Measurements from ENCODE around the gene CPED1.

The CPED1 gene

DNA sequence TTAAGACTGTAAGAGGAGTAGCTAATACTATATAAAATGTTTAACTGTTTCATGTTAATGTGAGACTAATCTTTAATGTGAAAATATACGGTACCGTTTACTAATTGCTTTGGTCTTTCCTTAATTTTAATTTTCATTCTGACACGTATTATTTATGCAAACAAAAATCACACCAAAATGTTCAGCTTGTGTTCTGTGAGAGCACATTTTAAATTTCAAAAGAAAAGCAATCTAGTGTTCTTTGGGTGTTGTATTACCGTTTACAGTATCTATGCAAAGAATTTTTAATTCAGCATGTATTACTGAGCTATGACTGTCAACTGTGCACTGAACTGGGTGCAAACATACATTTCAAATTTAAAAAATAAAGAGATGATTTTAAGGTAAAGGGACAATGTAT, 342.5 kb downstream of the CPED1 start:
- DNase-seq, result no peak

- DNase-seq, result no peak
These were observed 343.1 kb downstream of the CPED1 start for GRCh38 chr7:121331574-121331973.

GRCh38 chr7:121334376-121334775, 345.9 kb downstream of the CPED1 start:
- no peak for DNase-seq

GRCh38 chr7:121334875-121335648, 346.6 kb downstream of the CPED1 start:
- DNase-seq, result no peak

GRCh38 chr7:121336579-121336978, 348.1 kb downstream of the CPED1 start:
- no peak for DNase-seq

DNA sequence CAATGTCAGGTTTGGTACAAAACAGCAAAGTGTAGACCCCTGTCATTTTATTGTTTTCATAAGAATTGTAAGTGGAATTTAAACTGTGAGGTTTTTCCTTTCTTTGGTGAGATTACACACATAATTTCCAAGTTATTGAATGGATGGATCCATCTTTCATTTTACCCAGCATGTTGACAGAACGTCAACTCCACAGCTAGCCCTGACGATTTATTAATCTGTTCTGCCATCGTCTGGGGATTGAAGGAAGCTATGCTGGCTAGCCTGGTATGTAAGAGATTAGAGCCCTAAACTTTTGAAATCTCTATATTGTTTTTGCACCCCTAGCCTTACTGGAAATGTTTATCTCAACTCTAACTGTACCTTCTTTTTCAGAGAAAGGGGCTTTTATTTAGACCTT, 348.9 kb downstream of the CPED1 start:
- no peak for DNase-seq

DNA sequence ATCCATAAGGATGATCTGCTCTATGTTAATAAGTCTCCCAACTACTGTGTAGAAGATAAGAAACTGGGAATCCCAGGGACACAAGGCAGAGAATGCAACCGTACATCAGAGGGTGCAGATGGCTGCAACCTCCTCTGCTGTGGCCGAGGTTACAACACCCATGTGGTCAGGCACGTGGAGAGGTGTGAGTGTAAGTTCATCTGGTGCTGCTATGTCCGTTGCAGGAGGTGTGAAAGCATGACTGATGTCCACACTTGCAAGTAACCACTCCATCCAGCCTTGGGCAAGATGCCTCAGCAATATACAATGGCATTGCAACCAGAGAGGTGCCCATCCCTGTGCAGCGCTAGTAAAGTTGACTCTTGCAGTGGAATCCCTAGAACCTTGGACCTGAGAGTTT, 350.6 kb downstream of the CPED1 start:
- DNase-seq, result no peak

- DNase-seq, result no peak
These were observed 353.4 kb downstream of the CPED1 start for GRCh38 chr7:121341933-121342332.

- DNase-seq, result no peak
These were observed 354.1 kb downstream of the CPED1 start for GRCh38 chr7:121342631-121343030.

DNA sequence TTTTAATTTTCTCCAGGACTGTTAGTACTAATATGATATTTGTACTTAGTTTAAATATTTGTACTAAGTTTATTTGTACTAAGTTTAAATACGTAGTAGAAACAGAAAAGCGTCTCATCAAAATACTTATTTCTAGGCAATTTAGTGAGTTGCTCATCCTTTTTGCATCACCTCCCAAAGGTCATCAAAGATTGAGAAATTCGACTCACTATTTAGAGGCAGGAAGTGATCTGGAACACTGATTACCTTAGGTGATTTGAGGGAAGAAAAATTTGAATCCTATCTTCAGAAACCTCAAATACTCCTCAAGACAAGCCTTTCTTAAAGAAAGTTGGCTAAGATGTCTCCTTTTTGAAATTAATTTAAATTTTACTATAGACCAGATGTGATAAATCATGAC, 354.8 kb downstream of the CPED1 start:
- no peak for DNase-seq

DNA sequence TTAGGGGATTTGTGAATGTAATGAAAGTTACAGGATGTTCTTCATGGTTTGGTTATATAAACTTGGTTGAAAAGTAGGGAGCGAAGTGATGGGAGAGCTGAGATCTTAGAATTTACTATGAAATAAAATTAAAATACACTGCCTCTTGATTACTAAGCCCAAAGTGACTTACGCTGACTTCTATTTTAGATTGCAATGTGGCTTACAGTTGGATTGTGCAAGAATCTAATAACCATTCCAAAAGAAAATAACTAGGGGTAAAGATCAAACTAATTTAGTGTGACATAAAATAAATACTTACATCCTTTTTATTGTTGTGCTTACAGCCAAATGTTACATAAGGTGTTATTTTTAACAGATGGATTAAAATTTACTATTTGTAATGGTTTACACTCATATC, 355.6 kb downstream of the CPED1 start:
- DNase-seq, result no peak

GRCh38 chr7:121344497-121344896, 356.0 kb downstream of the CPED1 start:
- no peak for DNase-seq
